GM19324 (cell line): ENCODE data around the gene MARK2.
A peak's percentile ranks its signal among the peaks of the same experiment; 100 is the strongest.

Experiments
- ATAC-seq: cut with Tn5 transposase; IDR thresholded peaks from one replicate; pipeline ENCODE4 v1.9.1; 2021; ENCODE audit warnings: mild to moderate bottlenecking, moderate library complexity; ENCODE audit not compliant: unreplicated experiment, low FRiP score

The MARK2 gene

GRCh38 chr11:63826471-63827190 is 12.3 kb upstream of the MARK2 start:
- no peak for ATAC-seq

- ATAC-seq, result no peak
These were observed 9.0 kb upstream of the MARK2 start for GRCh38 chr11:63829823-63830489.

- ATAC-seq, result no peak
These were observed 7.6 kb upstream of the MARK2 start for GRCh38 chr11:63831326-63831725.

- no peak for ATAC-seq
These were observed 6.6 kb upstream of the MARK2 start for GRCh38 chr11:63832336-63832735.

GRCh38 chr11:63833048-63833447 is 5.9 kb upstream of the MARK2 start:
- ATAC-seq, result no peak

GRCh38 chr11:63834535-63835157 is 4.3 kb upstream of the MARK2 start:
- ATAC-seq, result no peak

- no peak for ATAC-seq
These were observed 3.8 kb upstream of the MARK2 start for GRCh38 chr11:63835158-63835545.

- no peak for ATAC-seq
These were observed 1.8 kb upstream of the MARK2 start for GRCh38 chr11:63837027-63837688.

GRCh38 chr11:63837739-63838138 is 1.2 kb upstream of the MARK2 start:
- ATAC-seq, result no peak

- peak; percentile 0 for ATAC-seq
These were observed 696 bp upstream of the MARK2 start for GRCh38 chr11:63838150-63838677.

- ATAC-seq, result peak; percentile 2
These were observed 822 bp downstream of the MARK2 start for GRCh38 chr11:63839508-63840355.

GRCh38 chr11:63840356-63841060 is 1.6 kb downstream of the MARK2 start:
- ATAC-seq, result no peak

- ATAC-seq, result no peak
These were observed 2.6 kb downstream of the MARK2 start for GRCh38 chr11:63841554-63841953.

GRCh38 chr11:63843041-63843440 is 4.1 kb downstream of the MARK2 start:
- no peak for ATAC-seq

GRCh38 chr11:63844836-63845235 is 5.9 kb downstream of the MARK2 start:
- ATAC-seq, result no peak

- ATAC-seq, result no peak
These were observed 6.4 kb downstream of the MARK2 start for GRCh38 chr11:63845303-63845702.

- no peak for ATAC-seq
These were observed 7.0 kb downstream of the MARK2 start for GRCh38 chr11:63845911-63846310.

- ATAC-seq, result no peak
These were observed 8.0 kb downstream of the MARK2 start for GRCh38 chr11:63846897-63847296.

- no peak for ATAC-seq
These were observed 8.5 kb downstream of the MARK2 start for GRCh38 chr11:63847363-63847762.
